GM19438 (cell line): ENCODE results near the gene CTNNAL1.
A peak's percentile ranks its signal among the peaks of the same experiment; 100 is the strongest.
"Not testable (repeated sequence)": the region's sequence is repeated elsewhere in the genome, so short reads cannot be mapped to it uniquely, and the experiment has no call there.

ENCODE experiments used
- ATAC-seq: cut with Tn5 transposase; IDR thresholded peaks from one replicate; pipeline ENCODE4 v1.9.1; 2021; ENCODE audit warnings: low read depth; ENCODE audit not compliant: unreplicated experiment

CTNNAL1 gene

GRCh38 chr9:108937561-108938305, 75.6 kb downstream of the CTNNAL1 start:
- no peak for ATAC-seq

GRCh38 chr9:108934323-108934893, 78.9 kb downstream of the CTNNAL1 start, which contains the start of gene ABITRAM:
TSS of gene ABITRAM (plus strand) at chr9:108934400. CDS start at chr9:108934487, 87 bp downstream.
- peak; percentile 79 for ATAC-seq

- ATAC-seq = peak; percentile 87
Measured at GRCh38 chr9:108933718-108934322, 79.5 kb downstream of the CTNNAL1 start, which contains the start of gene ELP1. TSS of gene ELP1 (minus strand) at chr9:108934124. CDS start at chr9:108931146, 2,978 bp downstream.

- ATAC-seq = no peak
Measured at GRCh38 chr9:108933231-108933717, 80.0 kb downstream of the CTNNAL1 start.

GRCh38 chr9:108928386-108928785, 84.9 kb downstream of the CTNNAL1 start:
- ATAC-seq = no peak

DNA sequence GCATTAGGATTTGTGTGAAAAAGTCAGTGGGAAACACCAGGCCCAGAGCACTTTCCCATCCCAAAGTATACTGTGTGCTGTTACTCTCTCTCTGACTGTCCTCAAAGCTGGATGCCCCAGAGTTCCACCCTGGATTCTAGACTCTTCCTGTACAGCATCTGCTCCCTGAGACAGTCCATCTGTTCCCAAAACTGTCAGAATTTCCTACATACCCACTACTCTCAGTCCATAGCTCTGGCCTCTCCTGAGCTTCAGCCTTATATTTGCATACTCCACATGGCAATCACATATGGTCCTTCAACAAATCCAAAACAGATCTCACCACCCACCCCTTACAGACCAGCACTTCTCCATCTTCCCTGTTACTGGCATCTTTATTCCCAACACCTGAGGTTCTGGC, 88.8 kb downstream of the CTNNAL1 start:
- no peak for ATAC-seq

- ATAC-seq = no peak
Measured at GRCh38 chr9:108921200-108921599, 92.1 kb downstream of the CTNNAL1 start.

GRCh38 chr9:108920401-108920800, 92.9 kb downstream of the CTNNAL1 start:
- ATAC-seq = not testable (repeated sequence)

GRCh38 chr9:108919517-108919916, 93.8 kb downstream of the CTNNAL1 start:
- no peak for ATAC-seq

DNA sequence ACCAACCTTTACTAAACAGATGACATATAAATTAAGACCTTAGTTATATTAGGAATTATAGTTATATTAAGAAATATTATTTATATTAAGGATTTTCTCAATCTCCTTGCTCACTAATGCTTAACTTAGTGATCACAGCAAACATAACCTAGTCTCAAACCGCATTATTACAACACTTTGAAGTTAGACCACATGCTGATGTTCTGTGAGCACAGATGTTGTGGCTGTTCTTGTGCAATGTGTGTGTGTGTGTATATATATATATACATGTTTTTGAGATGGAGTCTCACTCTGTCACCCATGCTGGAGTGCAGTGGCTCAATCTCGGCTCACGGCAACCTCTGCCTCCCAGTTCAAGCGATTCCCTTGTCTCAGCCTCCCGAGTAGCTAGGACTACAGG, 99.9 kb downstream of the CTNNAL1 start:
- ATAC-seq = no peak

DNA sequence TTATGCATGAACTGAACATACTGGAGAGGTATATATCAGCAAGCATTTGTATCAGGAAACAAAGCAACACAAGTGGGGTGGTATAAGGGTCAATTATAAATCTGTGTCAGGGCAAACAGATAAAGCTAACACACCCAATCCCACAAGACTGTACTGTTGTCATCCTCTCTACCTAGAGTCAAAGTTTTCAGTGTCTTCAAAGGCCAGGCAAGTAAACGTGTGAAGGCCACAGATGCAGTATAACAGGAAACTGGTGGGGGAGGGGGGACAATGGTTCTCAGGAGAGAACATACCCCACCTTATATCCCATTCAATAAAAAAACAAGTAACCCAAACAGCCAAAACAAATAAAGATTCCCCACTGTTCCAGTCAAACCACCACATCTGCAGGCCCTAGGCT, 101.5 kb downstream of the CTNNAL1 start:
- ATAC-seq = no peak

DNA sequence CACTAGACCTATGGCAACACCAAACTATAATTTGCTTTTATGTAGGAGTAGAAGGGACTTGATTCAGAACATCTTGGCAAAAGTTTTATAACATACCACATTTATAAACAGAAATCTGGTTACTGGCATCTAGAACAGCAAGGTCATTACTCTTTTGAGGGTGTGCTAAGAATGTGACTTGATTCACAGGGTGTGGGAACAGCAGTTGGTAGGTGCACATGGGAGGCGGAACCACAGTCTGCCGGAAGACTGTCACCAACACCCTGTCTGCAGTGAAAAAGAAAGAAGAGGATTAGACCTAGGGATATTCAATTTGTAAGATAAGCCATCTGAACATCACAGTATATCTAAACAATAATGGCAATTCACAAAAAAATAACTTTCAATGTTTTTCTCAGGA, 102.4 kb downstream of the CTNNAL1 start:
- ATAC-seq = no peak

DNA sequence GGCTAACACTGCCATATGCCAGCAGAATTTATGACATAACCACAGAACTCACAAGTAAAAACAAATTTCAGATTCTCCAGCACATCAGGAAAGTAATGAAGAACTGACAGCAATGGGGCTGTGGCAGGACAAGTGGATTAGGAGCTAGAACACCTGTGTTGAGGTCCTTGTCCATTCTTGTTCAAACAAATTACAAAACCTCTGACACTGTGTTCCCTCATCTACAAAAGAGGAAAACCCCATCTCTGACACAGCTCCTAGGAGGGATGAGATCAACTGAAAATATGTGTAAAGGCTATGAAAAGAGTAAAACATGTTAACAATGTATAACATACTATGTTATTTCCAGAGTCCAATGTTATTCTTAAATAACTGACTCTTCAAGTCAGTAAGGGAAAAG, 102.9 kb downstream of the CTNNAL1 start:
- no peak for ATAC-seq

GRCh38 chr9:108905494-108905893, 107.8 kb downstream of the CTNNAL1 start:
- no peak for ATAC-seq

DNA sequence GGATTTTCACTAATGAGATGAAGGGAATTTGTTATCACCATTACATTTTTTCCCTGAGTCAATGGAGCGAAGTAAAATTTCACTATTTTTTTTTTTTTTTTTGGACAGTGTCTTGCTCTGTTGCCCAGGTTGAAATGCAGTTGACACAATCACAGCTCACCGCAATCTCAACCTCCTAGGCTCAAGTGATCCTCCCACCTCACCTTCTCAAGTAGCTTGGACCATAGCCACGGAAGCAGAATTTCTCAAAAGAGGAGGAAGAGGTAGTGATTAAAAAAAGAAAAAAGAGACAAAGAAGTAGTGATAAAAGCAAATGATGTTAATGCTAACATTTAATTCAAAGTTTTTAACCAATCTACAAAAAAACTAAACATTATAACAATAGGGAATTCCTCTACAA, 109.1 kb downstream of the CTNNAL1 start:
- ATAC-seq = no peak

DNA sequence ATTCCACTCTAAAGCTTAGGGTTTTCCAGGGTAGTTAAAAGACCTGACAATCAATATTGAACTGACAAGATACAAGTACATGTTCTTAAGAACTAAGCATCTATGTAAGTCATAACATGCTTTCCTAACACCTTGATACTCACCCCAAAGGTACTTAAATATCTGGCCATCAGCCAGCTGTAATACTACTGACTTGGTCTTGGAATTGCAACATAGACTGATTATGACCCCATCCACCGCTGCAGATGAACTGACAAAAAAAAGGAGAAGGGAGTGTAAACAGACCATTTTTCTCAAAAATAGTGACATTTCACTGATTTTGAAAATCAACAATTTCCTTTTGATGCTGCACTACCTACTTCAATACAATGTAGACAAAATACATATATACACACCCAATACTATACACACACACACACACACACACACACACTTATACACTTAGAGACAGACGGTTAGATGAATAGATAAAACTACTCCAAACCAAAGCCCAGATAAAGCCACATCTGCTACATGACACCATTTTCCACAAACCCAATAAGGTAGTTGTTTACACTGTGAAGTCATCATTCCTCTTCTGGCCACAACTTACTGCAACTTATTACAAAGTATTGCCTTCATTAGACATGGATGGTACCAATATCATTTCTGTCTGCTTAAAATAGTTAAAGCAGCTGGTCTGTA, 109.7 kb downstream of the CTNNAL1 start:
- no peak for ATAC-seq

DNA sequence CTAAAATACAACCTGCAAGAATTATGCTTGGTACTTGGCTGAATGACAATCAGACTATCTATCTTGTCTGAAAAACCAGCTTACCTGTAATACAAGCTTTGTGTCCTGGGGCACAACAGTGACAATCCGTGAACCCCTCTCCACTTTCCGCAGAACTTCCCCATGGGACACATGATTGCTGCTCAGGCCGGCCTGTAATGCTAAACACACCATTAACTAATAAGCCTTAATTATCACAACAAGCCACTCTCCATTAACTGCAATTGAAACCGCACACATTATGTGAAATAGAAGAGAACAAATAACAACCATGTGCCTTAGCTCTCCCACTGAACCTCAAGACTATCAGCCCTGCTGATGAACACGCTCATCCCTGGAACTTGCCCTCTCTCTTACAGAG, 113.1 kb downstream of the CTNNAL1 start:
- ATAC-seq = no peak

GRCh38 chr9:108899023-108899695, 114.1 kb downstream of the CTNNAL1 start:
- ATAC-seq = not testable (repeated sequence)

DNA sequence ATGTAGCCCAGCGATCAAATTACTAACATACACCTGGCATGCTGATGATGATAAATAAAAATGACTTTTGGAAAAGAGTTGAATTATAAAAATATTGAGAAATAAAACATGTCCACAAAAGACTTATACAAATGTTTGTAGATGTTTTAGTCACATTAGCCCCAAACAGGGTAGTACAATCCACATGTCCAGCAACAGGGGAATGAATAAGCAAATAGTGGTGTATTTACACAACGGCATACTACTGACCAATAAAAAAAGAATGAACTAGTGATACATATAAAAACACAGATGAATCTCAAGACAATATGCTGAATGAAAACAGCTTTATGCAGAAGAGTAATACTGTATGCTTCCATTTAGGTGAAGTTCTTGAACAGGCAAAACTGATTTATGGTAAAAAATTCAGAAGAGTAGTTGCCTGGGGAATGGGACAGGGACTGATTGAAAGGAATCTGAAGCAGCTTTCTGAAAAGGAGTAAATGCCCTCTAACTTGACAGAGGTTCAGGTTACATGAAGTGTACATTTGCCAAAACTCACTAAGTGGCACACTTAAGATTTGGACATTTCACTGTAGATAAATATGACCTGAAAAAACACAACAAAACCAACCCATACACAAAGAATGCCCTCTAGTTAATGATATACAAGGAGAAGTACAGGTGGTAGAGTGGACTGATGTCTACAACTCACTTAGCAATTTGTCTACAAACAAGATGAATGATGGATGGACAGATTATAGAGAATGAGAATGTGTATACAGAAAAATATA, 115.8 kb downstream of the CTNNAL1 start:
- no peak for ATAC-seq
